Gastrocnemius medialis (tissue), 4 donors: Measurements from ENCODE around the gene SORBS2.

Experiments used
- CTCF ChIP-seq, 5 experiments: fragments of 450-650 bp in 3 of 5; fragments of 200-600 bp in 2 of 5; sonication (generic) in 2 of 5; IDR thresholded peaks in 4 of 5; conservative IDR thresholded peaks in 1 of 5; 1 replicate in 4 of 5; 2 replicates in 1 of 5; pipeline ENCODE4 v1.5.1; 2016 to 2019; ENCODE audit warnings: antibody characterized with exemption in 5 of 5, mild to moderate bottlenecking in 3 of 5, moderate library complexity in 3 of 5
- POLR2A ChIP-seq, 2 donors: fragments of 450-650 bp; IDR thresholded peaks; one replicate each; pipeline ENCODE4 v1.6.1; 2017; ENCODE audit warnings: antibody characterized with exemption in 2 of 2, mild to moderate bottlenecking in 2 of 2, moderate library complexity in 2 of 2

GRCh38 chr4:185590982-185591381, 221.0 kb downstream of the SORBS2 start:
- no peak for TF ChIP-seq CTCF (IDR thresholded peaks at IDR 0.05 in 4 of 5, conservative IDR thresholded peaks at IDR 0.05 in 1 of 5)
- TF ChIP-seq POLR2A (IDR thresholded peaks at IDR 0.05) = no peak
